Peyer's patch (tissue), 4 donors: ENCODE measurements around the gene DMD. TPM values are rescaled to one million over a fixed set of nuclear protein-coding genes. Genes with fewer than 3 reads are reported as not detected.
A peak's percentile ranks its signal among the peaks of the same experiment; 100 is the strongest.

Source experiments
- DNase-seq, 3 donors: peaks; one replicate each; pipeline ENCODE4 v3.0.0-alpha.2; 2017 to 2019
- H3K27ac ChIP-seq, 4 donors: fragments of 200-600 bp; sonication (generic); one replicate each; pipeline ENCODE4 v1.5.1; 2016 to 2019
- H3K27me3 ChIP-seq, 2 donors: fragments of 200-600 bp; sonication (generic); one replicate each; pipeline ENCODE4 v1.5.1; 2019
- H3K36me3 ChIP-seq, 3 donors: fragments of 200-600 bp; sonication (generic); one replicate each; pipeline ENCODE4 v1.5.1; 2016 to 2019
- H3K4me1 ChIP-seq, 4 donors: fragments of 200-600 bp; sonication (generic); one replicate each; pipeline ENCODE4 v1.5.1; 2016 to 2019
- H3K4me3 ChIP-seq, 4 donors: fragments of 200-600 bp; sonication (generic); 1 replicate in 3 of 4; 2 replicates in 1 of 4; pipeline ENCODE4 v1.5.1; 2016 to 2019; ENCODE audit warnings: mild to moderate bottlenecking in 1 of 4
- H3K9me3 ChIP-seq, 4 donors: fragments of 200-600 bp; sonication (generic); one replicate each; pipeline ENCODE4 v1.5.1; 2016 to 2019; ENCODE audit warnings: mild to moderate bottlenecking in 1 of 4
- POLR2A ChIP-seq, 2 donors: fragments of 450-650 bp; IDR thresholded peaks; one replicate each; pipeline ENCODE4 v1.5.1; 2017; ENCODE audit warnings: antibody characterized with exemption in 2 of 2, mild to moderate bottlenecking in 2 of 2, moderate library complexity in 2 of 2
- total RNA-seq, 4 donors: library from RNA; depleted of rRNA; stranded (reverse); fragments of >200 nt; gene quantifications; one replicate each; pipeline ENCODE4 v1.1.0, GENCODE V29; 2016
- TF ChIP-seq, protein P1 (sequence below), 6 experiments: fragments of 450-650 bp in 4 of 6; fragments of 200-600 bp in 2 of 6; sonication (generic) in 1 of 6; IDR thresholded peaks; one replicate each; pipeline ENCODE4 v1.5.1; 2017 to 2019; ENCODE audit warnings: antibody characterized with exemption in 6 of 6, mild to moderate bottlenecking in 3 of 6, moderate library complexity in 1 of 6

Gene DMD
- total RNA-seq, 4 donors from 2014 or later: 15.8 to 109 (median 19.1) TPM

DNA sequence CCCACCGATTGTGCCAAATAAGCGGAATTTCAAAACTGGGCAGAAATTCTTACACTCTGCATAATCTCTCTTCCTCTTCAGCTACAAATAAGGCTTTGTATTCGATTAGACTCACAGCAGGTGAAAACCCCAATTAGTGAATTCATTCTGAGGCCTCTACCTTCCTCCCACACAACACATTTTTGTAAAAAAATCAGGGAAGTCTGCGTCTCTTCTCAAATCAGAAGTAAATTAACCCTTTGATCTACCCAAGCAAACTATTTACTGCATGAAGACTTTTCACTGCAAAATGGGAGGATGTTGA is 1938.9 kb downstream of the DMD start:
- no peak overlapping the region for H3K27ac ChIP-seq

DNA sequence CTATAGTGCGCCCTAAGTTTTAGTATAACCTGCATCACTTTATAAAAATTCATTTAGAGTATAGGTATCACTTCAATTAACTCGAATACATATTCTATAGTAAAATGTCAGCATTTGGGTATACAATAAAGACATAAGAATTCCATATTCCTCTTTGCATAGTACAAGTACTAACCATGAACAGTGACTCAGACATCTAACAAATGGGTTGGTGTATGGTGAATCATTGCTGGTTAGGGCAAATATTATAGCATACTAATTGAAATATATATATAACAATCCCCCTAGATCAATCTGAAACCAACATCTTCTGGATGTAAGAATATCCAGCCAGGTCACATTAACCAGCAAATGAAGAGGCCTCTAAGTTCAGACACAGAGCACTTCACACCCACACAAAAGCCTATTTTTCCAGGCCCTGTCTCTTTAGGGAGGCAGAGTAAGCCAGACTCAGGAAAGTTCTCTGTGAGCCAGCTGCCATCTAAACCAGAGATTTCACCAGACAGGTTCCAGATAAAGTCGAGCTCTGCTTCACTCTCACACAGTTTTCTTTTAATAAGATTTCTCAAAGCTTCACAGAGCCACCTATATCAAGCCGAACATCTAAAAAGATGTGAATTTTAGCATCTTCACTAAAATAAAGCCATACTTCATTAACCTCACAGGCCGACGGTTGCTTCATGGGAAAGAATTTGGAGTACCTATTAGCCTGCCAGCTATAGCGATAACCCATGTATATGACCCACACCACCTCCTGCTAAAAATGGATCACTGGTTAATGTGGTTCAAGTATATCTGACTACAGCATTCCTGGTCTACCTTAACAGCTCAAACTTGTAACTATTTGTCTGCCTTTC is 1939.5 kb downstream of the DMD start:
- no peak for DNase-seq
- Histone ChIP-seq H3K4me3 (no peak overlapping the region), H3K4me1 (no peaks in the 10 kb centered on the region), H3K27me3 (no peaks in the 10 kb centered on the region), H3K27ac (no peak overlapping the region), H3K36me3 (no peaks in the 10 kb centered on the region), H3K9me3 (no peaks in the 10 kb centered on the region)
- no peak for TF ChIP-seq POLR2A (IDR thresholded peaks at IDR 0.05)
- TF ChIP-seq, protein P1, sequence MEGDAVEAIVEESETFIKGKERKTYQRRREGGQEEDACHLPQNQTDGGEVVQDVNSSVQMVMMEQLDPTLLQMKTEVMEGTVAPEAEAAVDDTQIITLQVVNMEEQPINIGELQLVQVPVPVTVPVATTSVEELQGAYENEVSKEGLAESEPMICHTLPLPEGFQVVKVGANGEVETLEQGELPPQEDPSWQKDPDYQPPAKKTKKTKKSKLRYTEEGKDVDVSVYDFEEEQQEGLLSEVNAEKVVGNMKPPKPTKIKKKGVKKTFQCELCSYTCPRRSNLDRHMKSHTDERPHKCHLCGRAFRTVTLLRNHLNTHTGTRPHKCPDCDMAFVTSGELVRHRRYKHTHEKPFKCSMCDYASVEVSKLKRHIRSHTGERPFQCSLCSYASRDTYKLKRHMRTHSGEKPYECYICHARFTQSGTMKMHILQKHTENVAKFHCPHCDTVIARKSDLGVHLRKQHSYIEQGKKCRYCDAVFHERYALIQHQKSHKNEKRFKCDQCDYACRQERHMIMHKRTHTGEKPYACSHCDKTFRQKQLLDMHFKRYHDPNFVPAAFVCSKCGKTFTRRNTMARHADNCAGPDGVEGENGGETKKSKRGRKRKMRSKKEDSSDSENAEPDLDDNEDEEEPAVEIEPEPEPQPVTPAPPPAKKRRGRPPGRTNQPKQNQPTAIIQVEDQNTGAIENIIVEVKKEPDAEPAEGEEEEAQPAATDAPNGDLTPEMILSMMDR (IDR thresholded peaks at IDR 0.05): no peak

More for the DNA sequence above, 1938.9 kb downstream of the DMD start:
- H3K9me3 ChIP-seq: no peaks in the 10 kb centered on the region
- TF ChIP-seq, protein P1 (IDR thresholded peaks at IDR 0.05): no peak
- no peak for TF ChIP-seq POLR2A (IDR thresholded peaks at IDR 0.05)
- DNase-seq: no peak
- H3K27me3 ChIP-seq: no peaks in the 10 kb centered on the region
- H3K4me1 ChIP-seq: no peaks in the 10 kb centered on the region
- H3K36me3 ChIP-seq: no peaks in the 10 kb centered on the region
- H3K4me3 ChIP-seq: no peak overlapping the region

DNA sequence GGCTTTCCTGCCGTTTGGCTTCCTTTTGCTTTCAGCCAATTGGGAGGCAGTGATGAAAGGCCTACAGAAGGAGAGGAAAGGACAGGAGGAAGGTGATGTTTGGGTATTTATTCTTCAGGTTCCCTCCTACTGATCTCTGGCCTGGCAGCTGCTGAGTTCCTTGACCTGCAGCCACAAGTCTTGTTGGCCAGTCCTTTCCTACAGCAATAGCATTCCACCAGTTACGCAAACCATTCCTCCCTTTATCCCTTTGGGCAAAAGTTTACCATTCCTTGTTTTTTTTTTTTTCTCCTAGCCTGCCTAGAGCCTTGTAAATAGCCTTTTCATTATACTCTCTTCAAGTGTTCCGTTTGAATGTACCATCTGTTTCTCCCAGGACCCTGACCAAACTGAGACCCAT is 1941.4 kb downstream of the DMD start:
- H3K9me3 ChIP-seq: no peaks in the 10 kb centered on the region
- no peak overlapping the region for H3K4me3 ChIP-seq

DNA sequence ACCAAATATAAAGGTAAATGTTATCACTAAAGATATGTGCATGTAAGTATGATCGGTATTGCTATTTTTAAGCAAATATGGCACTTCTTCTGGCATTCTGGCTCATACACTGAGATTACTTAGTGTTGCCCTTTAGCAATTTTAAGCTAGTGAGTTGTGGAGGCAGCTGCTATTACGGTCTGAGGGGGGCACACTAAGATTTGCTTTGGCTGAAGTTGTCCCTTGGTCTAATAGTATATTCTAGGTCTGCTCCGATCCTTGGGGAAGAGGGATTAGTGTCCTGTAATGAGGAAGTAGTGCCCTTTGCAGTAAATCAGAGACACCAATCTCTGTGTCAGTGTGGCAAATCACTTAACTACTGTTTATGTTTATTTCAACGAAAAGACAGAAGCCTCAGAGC is 1943.0 kb downstream of the DMD start:
- TF ChIP-seq POLR2A (IDR thresholded peaks at IDR 0.05): no peak
- TF ChIP-seq, protein P1 (IDR thresholded peaks at IDR 0.05): no peak
- no peaks in the 10 kb centered on the region for H3K9me3 ChIP-seq
- no peaks in the 10 kb centered on the region for H3K27me3 ChIP-seq
- no peaks in the 10 kb centered on the region for H3K4me1 ChIP-seq
- DNase-seq: no peak
- no peaks in the 10 kb centered on the region for H3K36me3 ChIP-seq
- H3K27ac ChIP-seq: no peak overlapping the region
- no peak overlapping the region for H3K4me3 ChIP-seq

More for the DNA sequence above, 1941.4 kb downstream of the DMD start:
- DNase-seq: no peak
- no peaks in the 10 kb centered on the region for H3K27me3 ChIP-seq
- no peaks in the 10 kb centered on the region for H3K36me3 ChIP-seq
- no peak overlapping the region for H3K27ac ChIP-seq
- H3K4me1 ChIP-seq: no peaks in the 10 kb centered on the region
- TF ChIP-seq, protein P1 (IDR thresholded peaks at IDR 0.05): no peak

DNA sequence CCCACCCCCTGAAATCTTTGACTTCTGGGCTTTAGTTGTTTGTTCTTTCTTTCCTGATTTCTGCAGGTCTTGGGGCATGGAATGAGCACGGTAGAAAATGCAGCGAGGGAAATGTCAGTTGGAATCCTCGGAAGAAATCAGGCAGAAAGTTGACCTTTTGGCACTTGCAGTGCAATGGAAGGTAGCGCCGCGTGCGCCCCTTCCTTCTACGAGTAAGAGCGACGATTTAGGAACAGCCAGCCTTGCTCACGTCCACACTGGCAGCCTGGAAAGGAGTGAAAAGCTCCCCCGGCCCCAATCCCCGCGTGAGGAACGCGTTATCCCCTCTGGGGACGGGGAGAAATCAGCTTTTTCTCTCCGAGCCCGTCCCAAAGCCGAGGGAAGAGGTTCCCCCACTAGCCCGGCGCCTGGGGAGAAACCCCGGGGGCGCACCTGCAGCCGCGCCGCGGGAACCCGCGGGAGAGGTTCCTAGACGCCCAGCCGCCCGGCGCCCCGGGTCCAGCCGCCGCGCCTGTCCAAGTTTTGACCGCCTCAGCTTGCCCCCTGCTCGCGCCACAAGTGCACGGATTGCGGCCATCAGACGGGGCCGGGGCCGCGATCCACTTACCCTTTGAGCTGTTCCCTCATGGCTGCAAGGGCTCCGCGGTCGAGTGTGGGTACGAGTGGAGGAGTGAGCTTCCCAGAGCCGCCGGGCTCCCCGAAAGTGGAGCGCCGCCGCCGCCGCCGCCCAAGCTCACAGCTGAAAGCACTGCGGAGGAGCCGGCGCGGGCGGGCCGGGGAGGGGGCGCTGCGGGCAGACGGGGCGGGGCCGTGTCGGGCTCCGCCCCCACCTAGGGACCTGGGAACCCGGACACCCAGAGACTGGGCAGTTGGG is 1944.9 kb downstream of the DMD start:
- TF ChIP-seq, protein P1 (IDR thresholded peaks at IDR 0.05): no peak
- TF ChIP-seq POLR2A (IDR thresholded peaks at IDR 0.05): peak in 1 of 2 donors; percentile 14
- Histone ChIP-seq H3K27ac (peak overlapping the region; percentile 36 to 59 (median 51)), H3K4me1 (no peaks in the 10 kb centered on the region), H3K36me3 (no peaks in the 10 kb centered on the region), H3K4me3 (peak overlapping the region; percentile 43 to 72 (median 59)), H3K27me3 (no peaks in the 10 kb centered on the region), H3K9me3 (no peaks in the 10 kb centered on the region)
- peak; percentile 46 to 73 (median 71) for DNase-seq
